ENCODE results near the gene KATNBL1. TPM values are rescaled to one million over a fixed set of nuclear protein-coding genes. Genes with fewer than 3 reads are reported as not detected.

KATNBL1 gene
- total RNA-seq, 1 experiment from 2014 or later, result 46.8 TPM

GRCh38 chr15:34125945-34126344, 84.0 kb downstream of the KATNBL1 start:
- H2AK5ac ChIP-seq (ENCODE audit: insufficient read length, low read length), result no peak overlapping the region
- H3K23me2 ChIP-seq (ENCODE audit: insufficient read length, low read depth, low read length, poor library complexity, severe bottlenecking), result no peaks in the 10 kb centered on the region
- H3K27ac ChIP-seq (ENCODE audit: insufficient read length, low read depth, low read length), result no peak overlapping the region
- no peak overlapping the region for H3K18ac ChIP-seq (ENCODE audit: insufficient read length, low read depth, low read length)
- H2AFZ ChIP-seq (ENCODE audit: low read length), result no peak overlapping the region
- peaks cover 11 to 12% of the 10 kb centered on the region in 2 experiments for H3K4me1 Mint-ChIP-seq
- H3K4me2 ChIP-seq (ENCODE audit: insufficient read depth, insufficient read length, low read length), result no peak overlapping the region
- H2BK15ac ChIP-seq (ENCODE audit: low read depth, low read length), result no peak overlapping the region
- H3K4me3 Mint-ChIP-seq, result no peak overlapping the region
- H3T11ph ChIP-seq (ENCODE audit: low read length), result no peak overlapping the region
- no peak overlapping the region for H4K8ac ChIP-seq (replicated peaks; ENCODE audit: insufficient read length, low read depth, low read length)
- H3K27me3 Mint-ChIP-seq (ENCODE audit: low read depth), result peaks cover 4% of the 10 kb centered on the region
- no peaks in the 10 kb centered on the region for H3K27me3 ChIP-seq (ENCODE audit: insufficient read depth, low read length)
- no peak overlapping the region for H2BK120ac ChIP-seq (ENCODE audit: low read depth, low read length, poor library complexity, severe bottlenecking)
- no peaks in the 10 kb centered on the region for H3K9me3 ChIP-seq (ENCODE audit: control insufficient read depth, low read depth, low read length)
- no peaks in the 10 kb centered on the region; a peak in 1 of 5 replicates for H3K9me3 Mint-ChIP-seq
- no peaks in the 10 kb centered on the region for H3K4me1 ChIP-seq (ENCODE audit: insufficient read depth, low read length)
- no peak overlapping the region for H3K23ac ChIP-seq (ENCODE audit: insufficient read length, low read depth, low read length)
- H4K5ac ChIP-seq (ENCODE audit: insufficient read length, low read depth, low read length), result no peak overlapping the region
- H4K91ac ChIP-seq (ENCODE audit: insufficient read length, low read depth, low read length), result no peak overlapping the region
- no peak for DNase-seq
- H3K79me2 ChIP-seq (ENCODE audit: insufficient read depth, low read length), result no peaks in the 10 kb centered on the region
- H4K20me1 ChIP-seq (ENCODE audit: control insufficient read depth, insufficient read depth, insufficient read length), result no peaks in the 10 kb centered on the region
- no peak for TF ChIP-seq CTCF (conservative IDR thresholded peaks at IDR 0.05)
- WGBS (ENCODE audit: extremely low coverage, insufficient read length, low lambda C conversion rate), result no CpG with 5 or more reads among the region's 1 CpG
- no peak overlapping the region for H2BK5ac ChIP-seq (ENCODE audit: insufficient read length, low read length)
- H3K14ac ChIP-seq (ENCODE audit: insufficient read depth, low read length), result no peak overlapping the region
- no peak overlapping the region for H3K56ac ChIP-seq (ENCODE audit: insufficient read length, low read depth, low read length)
- H2BK20ac ChIP-seq (ENCODE audit: low read depth, low read length, poor library complexity, severe bottlenecking), result no peak overlapping the region
- H3K36me3 Mint-ChIP-seq (ENCODE audit: insufficient read depth in 1 of 3, low read depth in 3 of 3), result no peaks in the 10 kb centered on the region; a peak in 1 of 7 replicates
- H3K79me1 ChIP-seq (ENCODE audit: insufficient read depth, low read depth, low read length, poor library complexity, severe bottlenecking), result no peaks in the 10 kb centered on the region
- H3K9ac ChIP-seq (ENCODE audit: extremely low read depth, insufficient read length, low read length), result no peak overlapping the region
- no peak overlapping the region for H3K4ac ChIP-seq (ENCODE audit: low read depth, low read length)
- H3K27ac Mint-ChIP-seq, result no peak overlapping the region
- no peak overlapping the region for H2BK12ac ChIP-seq (ENCODE audit: insufficient read length, low read depth, low read length)

All from H9 (cell line).